Transverse colon (tissue), 4 donors: ENCODE data around the gene MYO1A. TPM values are rescaled to one million over a fixed set of nuclear protein-coding genes. Genes with fewer than 3 reads are reported as not detected.
"Not testable (repeated sequence)": the region's sequence is repeated elsewhere in the genome, so short reads cannot be mapped to it uniquely, and the experiment has no call there.

Source experiments
- DNase-seq: peaks from one replicate; pipeline ENCODE4 v3.0.0-alpha.2; 2019
- H3K27ac ChIP-seq, 4 donors: fragments of 200-600 bp; sonication (generic); 2 replicates each; pipeline ENCODE4 v1.5.1; 2016 to 2018; ENCODE audit warnings: inconsistent platforms in 4 of 4
- H3K27me3 ChIP-seq: fragments of 200-600 bp; sonication (generic); 2 replicates; pipeline ENCODE4 v1.5.1; 2017; ENCODE audit warnings: inconsistent platforms
- H3K36me3 ChIP-seq, 4 donors: fragments of 200-600 bp; sonication (generic); 2 replicates each; pipeline ENCODE4 v1.5.1; 2017 to 2019; ENCODE audit warnings: inconsistent platforms in 4 of 4
- H3K4me1 ChIP-seq, 4 donors: fragments of 200-600 bp; sonication (generic); 2 replicates each; pipeline ENCODE4 v1.5.1; 2017 to 2020; ENCODE audit warnings: inconsistent platforms in 4 of 4
- H3K4me3 ChIP-seq, 4 donors: fragments of 200-600 bp; sonication (generic); 1 replicate in 1 of 4; 2 replicates in 3 of 4; pipeline versions ENCODE4 v1.5.1 to v1.6.1; 2017 to 2019; ENCODE audit warnings: inconsistent platforms in 4 of 4
- H3K9me3 ChIP-seq, 2 donors: fragments of 200-600 bp; sonication (generic); 2 replicates each; pipeline ENCODE4 v1.5.1; 2017 to 2019; ENCODE audit warnings: inconsistent platforms in 2 of 2
- EP300 ChIP-seq: sonication (generic); formaldehyde crosslinking; IDR thresholded peaks from one replicate; pipeline ENCODE4 v1.6.1; 2017; ENCODE audit warnings: antibody characterized with exemption, low read depth
- POLR2A ChIP-seq: fragments of 450-650 bp; IDR thresholded peaks from one replicate; pipeline ENCODE4 v1.6.1; 2016; ENCODE audit warnings: antibody characterized with exemption, mild to moderate bottlenecking, moderate library complexity
- POLR2AphosphoS5 ChIP-seq, 3 donors: sonication (generic); formaldehyde crosslinking; IDR thresholded peaks; one replicate each; pipeline ENCODE4 v1.6.1; 2016; ENCODE audit warnings: antibody characterized with exemption in 3 of 3
- WGBS, 2 donors: methylation state at CpG; one replicate each; pipeline ENCODE4 v1.1.5; 2018; ENCODE audit warnings: low coverage in 1 of 2; 5-methylcytosine and 5-hydroxymethylcytosine counted together
- in situ Hi-C, 4 donors: fragments of 200-750 bp; cut with MboI; loops; one replicate each; pipeline versions ENCODE4 v1.15.0 to v1.15.1; 2017; ENCODE audit warnings: low sequenced_read_pairs in 3 of 4, low pct_ligation_motif_present in 1 of 4, low pct_unique_long_range_greater_than_20kb in 1 of 4
- intact Hi-C: fragments of 100-400 bp; cut with DNase I; formaldehyde crosslinking; loops from one replicate; pipeline ENCODE4 v1.15.1; 2023; ENCODE audit warnings: low total_unique reads
- total RNA-seq, 4 donors: library from RNA; depleted of rRNA; stranded (reverse); fragments of >200 nt; gene quantifications; one replicate each; pipeline ENCODE4 v1.1.0, GENCODE V29; 2016
- TF ChIP-seq, protein P1 (sequence below), 5 experiments: fragments of 200-600 bp in 3 of 5; fragments of 450-650 bp in 2 of 5; sonication (generic) in 3 of 5; IDR thresholded peaks; 1 replicate in 2 of 5; 2 replicates in 3 of 5; pipeline ENCODE4 v1.5.1; 2016 to 2017; ENCODE audit warnings: antibody characterized with exemption in 5 of 5, inconsistent platforms in 3 of 5, mild to moderate bottlenecking in 2 of 5, moderate library complexity in 1 of 5

Gene MYO1A
- total RNA-seq, 4 donors from 2014 or later: 118 to 234 (median 184) TPM

DNA sequence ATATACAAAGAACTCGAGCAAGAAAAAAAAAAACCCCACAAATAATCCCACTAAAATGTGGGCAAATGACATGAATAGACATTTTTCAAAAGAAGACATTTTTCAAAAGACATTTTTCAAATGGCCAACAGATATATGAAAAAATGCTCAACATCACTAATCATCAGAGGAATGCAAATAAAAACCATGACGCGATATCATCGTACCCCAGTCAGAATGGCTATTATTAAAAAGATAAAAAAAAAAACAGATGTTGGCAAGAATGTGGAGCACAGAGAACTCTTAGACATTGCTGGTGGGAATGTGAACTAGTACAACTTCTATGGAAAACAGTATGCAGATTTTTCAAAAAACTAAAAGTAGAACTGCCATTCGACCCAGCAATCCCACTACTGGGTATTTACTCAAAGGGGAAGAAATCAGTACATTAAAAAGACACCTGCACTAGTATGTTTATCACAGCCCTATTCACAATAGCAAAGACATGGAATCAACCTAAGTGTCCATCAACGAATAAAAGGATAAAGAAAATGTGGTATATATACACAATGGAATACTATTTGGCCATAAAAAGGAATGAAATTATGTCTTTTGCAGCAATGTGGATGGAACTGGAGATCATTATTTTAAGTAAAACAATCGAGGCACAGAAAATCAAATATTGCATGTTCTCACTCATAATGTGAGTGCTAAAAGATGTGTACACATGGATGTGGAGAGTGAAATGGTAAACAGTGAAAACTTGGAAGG lies 59.9 kb downstream of the MYO1A start:
- Histone ChIP-seq H3K4me3 (no peak overlapping the region), H3K4me1 (peaks cover 0 to 18% (median 1%) of the 10 kb centered on the region in 4 donors), H3K36me3 (no peaks in the 10 kb centered on the region), H3K27ac (no peak overlapping the region), H3K27me3 (no peaks in the 10 kb centered on the region), H3K9me3 (no peaks in the 10 kb centered on the region)
- intact Hi-C loops (no loop called here), in situ Hi-C loops (loop anchor here (5.0 to 10.0 kb wide), 3 partner anchors 145 to 235 kb away; partner anchors contain the start of gene PRIM1 (in 1 of the 4))
- TF ChIP-seq POLR2A: no peak
- no peak for TF ChIP-seq EP300
- TF ChIP-seq POLR2AphosphoS5 (IDR thresholded peaks at IDR 0.05): no peak
- TF ChIP-seq, protein P1, sequence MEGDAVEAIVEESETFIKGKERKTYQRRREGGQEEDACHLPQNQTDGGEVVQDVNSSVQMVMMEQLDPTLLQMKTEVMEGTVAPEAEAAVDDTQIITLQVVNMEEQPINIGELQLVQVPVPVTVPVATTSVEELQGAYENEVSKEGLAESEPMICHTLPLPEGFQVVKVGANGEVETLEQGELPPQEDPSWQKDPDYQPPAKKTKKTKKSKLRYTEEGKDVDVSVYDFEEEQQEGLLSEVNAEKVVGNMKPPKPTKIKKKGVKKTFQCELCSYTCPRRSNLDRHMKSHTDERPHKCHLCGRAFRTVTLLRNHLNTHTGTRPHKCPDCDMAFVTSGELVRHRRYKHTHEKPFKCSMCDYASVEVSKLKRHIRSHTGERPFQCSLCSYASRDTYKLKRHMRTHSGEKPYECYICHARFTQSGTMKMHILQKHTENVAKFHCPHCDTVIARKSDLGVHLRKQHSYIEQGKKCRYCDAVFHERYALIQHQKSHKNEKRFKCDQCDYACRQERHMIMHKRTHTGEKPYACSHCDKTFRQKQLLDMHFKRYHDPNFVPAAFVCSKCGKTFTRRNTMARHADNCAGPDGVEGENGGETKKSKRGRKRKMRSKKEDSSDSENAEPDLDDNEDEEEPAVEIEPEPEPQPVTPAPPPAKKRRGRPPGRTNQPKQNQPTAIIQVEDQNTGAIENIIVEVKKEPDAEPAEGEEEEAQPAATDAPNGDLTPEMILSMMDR (IDR thresholded peaks at IDR 0.05): no peak
- DNase-seq: no peak
- 81 to 83% methylated on average over 5 to 7 of the region's 7 CpGs for WGBS, 2 donors

DNA sequence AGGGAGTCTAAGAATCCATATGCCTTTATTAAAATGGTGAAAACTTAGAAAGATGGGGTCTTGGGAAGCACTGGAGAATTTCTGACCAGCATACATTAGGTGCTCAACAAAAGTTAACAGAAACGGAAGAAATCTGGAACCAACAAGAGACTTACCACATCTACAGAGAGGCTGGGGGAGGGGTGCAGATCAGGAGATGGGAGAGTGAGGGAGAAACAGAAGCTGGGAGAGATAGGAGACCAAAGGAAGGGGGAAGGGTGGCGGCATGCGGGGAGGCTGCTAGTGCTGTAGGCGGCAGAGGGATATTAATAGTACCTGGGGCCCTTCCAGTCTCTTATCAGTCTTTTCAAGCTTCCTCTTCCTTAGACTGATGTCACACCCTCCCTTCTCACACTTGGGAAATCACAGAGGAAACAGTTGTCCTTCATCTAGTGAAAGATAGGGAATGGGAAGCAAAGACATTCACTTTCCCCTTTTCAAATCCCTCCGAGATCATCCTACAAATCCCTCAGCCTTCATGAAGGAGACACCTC lies 61.7 kb downstream of the MYO1A start:
- DNase-seq: no peak
- intact Hi-C loops: no loop called here
- no peaks in the 10 kb centered on the region for H3K27me3 ChIP-seq
- H3K4me1 ChIP-seq: peaks cover 0 to 18% (median 1%) of the 10 kb centered on the region in 4 donors
- no peaks in the 10 kb centered on the region for H3K36me3 ChIP-seq
- no peak overlapping the region for H3K4me3 ChIP-seq
- in situ Hi-C loops: loop anchor here (5.0 to 10.0 kb wide), 2 partner anchors 143 to 231 kb away; no protein-coding TSS in a partner anchor
- WGBS, 2 donors: 51 to 67% methylated on average over 5 of the region's 5 CpGs
- no peaks in the 10 kb centered on the region for H3K9me3 ChIP-seq
- TF ChIP-seq POLR2AphosphoS5 (IDR thresholded peaks at IDR 0.05): no peak
- no peak for TF ChIP-seq POLR2A
- TF ChIP-seq, protein P1 (IDR thresholded peaks at IDR 0.05): no peak
- TF ChIP-seq EP300: no peak
- no peak overlapping the region for H3K27ac ChIP-seq

DNA sequence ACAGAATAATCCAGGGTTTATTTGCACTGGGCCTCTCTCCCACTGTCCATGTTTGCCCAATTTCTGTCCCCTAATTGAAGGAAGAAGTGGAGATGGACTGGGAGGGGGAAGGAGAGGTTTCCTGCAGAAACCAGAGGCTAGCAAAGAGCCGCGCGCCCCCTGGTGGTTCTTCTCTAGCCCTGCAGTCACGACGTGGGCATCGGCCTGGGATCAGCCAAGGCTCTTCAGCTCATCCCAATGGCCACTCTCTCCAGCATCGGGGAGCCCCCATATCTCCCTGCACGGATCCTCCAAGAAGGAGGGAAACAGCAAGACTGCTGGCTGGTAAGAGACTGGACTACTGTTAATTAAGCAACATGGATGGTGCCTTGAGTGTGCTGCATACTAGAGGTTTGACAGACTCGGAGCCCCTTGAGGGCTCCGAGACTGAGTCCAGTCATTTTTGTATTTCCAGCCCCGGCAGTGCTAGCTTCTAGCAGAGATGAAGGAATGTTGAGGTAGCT lies 62.3 kb downstream of the MYO1A start:
- peak; percentile 85 for DNase-seq
- H3K9me3 ChIP-seq: no peaks in the 10 kb centered on the region
- peaks cover 0 to 18% (median 1%) of the 10 kb centered on the region in 4 donors for H3K4me1 ChIP-seq
- H3K36me3 ChIP-seq: no peaks in the 10 kb centered on the region
- in situ Hi-C loops (loop anchor here (5.0 to 10.0 kb wide), 2 partner anchors 143 to 230 kb away; no protein-coding TSS in a partner anchor), intact Hi-C loops (loop anchor here (2.0 kb wide), 1 partner anchor 231 kb away; no protein-coding TSS in a partner anchor)
- 23 to 100% methylated on average over 2 to 11 of the region's 11 CpGs for WGBS, 2 donors
- H3K4me3 ChIP-seq: no peak overlapping the region
- TF ChIP-seq, protein P1 (IDR thresholded peaks at IDR 0.05): peak; percentile 92 to 96 (median 96)
- no peak for TF ChIP-seq POLR2AphosphoS5 (IDR thresholded peaks at IDR 0.05)
- H3K27me3 ChIP-seq: no peaks in the 10 kb centered on the region
- no peak overlapping the region for H3K27ac ChIP-seq

DNA sequence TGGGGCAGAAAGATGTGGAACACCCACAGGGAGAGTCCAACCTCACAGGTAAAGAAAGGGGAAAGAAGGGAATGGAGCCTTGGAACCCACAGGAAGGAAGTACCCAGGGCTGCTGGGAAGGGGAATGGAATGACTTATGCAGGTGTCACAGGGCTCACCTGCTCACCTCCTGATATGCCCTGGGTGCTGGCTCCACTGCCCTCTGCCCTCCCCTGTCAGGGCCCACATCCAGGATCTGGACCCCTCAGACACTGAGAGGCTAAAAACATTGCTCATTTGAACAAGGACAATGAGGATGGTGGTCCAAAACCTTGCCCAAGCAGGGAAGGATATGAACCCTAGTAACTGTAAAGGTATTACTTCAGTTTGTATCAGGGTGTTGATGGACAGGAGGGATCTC lies 62.9 kb downstream of the MYO1A start:
- Histone ChIP-seq H3K9me3 (no peaks in the 10 kb centered on the region), H3K4me3 (no peak overlapping the region), H3K27me3 (no peaks in the 10 kb centered on the region), H3K4me1 (peaks cover 0 to 17% (median 1%) of the 10 kb centered on the region in 4 donors), H3K36me3 (no peaks in the 10 kb centered on the region), H3K27ac (no peak overlapping the region)
- intact Hi-C loops: loop anchor here (2.0 kb wide), 1 partner anchor 230 kb away; no protein-coding TSS in a partner anchor
- in situ Hi-C loops: loop anchor here (5.0 to 10.0 kb wide), 2 partner anchors 142 to 230 kb away; no protein-coding TSS in a partner anchor
- no peak for TF ChIP-seq EP300
- TF ChIP-seq POLR2AphosphoS5 (IDR thresholded peaks at IDR 0.05): no peak
- no peak for TF ChIP-seq POLR2A
- TF ChIP-seq, protein P1 (IDR thresholded peaks at IDR 0.05): no peak
- no peak for DNase-seq

DNA sequence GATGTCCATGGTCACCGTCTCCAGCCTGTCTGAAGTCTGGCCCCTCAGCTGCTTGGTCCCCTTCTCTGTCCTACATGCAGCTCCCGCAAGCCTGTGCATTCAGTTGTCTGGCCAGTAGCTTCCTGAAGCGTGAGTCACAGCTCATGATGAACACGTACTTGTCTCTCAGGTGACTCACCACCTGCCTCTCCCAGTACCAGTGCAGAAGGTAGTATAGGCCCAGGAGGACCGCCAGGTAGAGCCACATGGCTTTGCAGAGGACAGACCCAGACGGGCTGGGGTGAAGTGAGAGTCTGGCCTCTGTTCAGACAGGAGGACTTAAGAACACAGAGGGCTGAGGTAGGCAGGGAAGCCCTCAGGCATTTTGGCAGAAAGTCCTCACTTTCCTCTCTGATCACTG lies 64.2 kb downstream of the MYO1A start:
- 52 to 73% methylated on average over 3 to 6 of the region's 6 CpGs for WGBS, 2 donors
- in situ Hi-C loops: loop anchor here (5.0 to 10.0 kb wide), 2 partner anchors 141 to 228 kb away; no protein-coding TSS in a partner anchor
- H3K9me3 ChIP-seq, H3K36me3 ChIP-seq, H3K4me3 ChIP-seq, H3K27me3 ChIP-seq, DNase-seq, H3K27ac ChIP-seq, H3K4me1 ChIP-seq: not testable (repeated sequence)
- intact Hi-C loops: loop anchor here (2.0 kb wide), 1 partner anchor 229 kb away; no protein-coding TSS in a partner anchor
